Uterus (tissue), 4 donors: ENCODE measurements around the gene CACNA1B. TPM values are rescaled to one million over a fixed set of nuclear protein-coding genes. Genes with fewer than 3 reads are reported as not detected.

Source experiments
- DNase-seq, 2 donors: peaks; one replicate each; pipeline ENCODE4 v3.0.0-alpha.2; 2019 to 2020
- H3K27ac ChIP-seq, 2 donors: fragments of 200-600 bp; sonication (generic); 1 replicate in 1 of 2; 2 replicates in 1 of 2; pipeline ENCODE4 v1.5.1; 2016 to 2018
- H3K27me3 ChIP-seq, 2 donors: fragments of 200-600 bp; sonication (generic); one replicate each; pipeline ENCODE4 v1.5.1; 2018 to 2019; ENCODE audit warnings: control low read depth in 1 of 2
- H3K36me3 ChIP-seq, 2 donors: fragments of 200-600 bp; sonication (generic); one replicate each; pipeline ENCODE4 v1.5.1; 2019; ENCODE audit warnings: control low read depth in 1 of 2
- H3K4me1 ChIP-seq, 2 donors: fragments of 200-600 bp; sonication (generic); one replicate each; pipeline ENCODE4 v1.5.1; 2018 to 2019; ENCODE audit warnings: control low read depth in 1 of 2
- H3K4me3 ChIP-seq, 2 donors: fragments of 200-600 bp; sonication (generic); 1 replicate in 1 of 2; 2 replicates in 1 of 2; pipeline ENCODE4 v1.5.1; 2018 to 2019; ENCODE audit warnings: mild to moderate bottlenecking in 1 of 2
- H3K9me3 ChIP-seq, 2 donors: fragments of 200-600 bp; sonication (generic); one replicate each; pipeline ENCODE4 v1.5.1; 2019; ENCODE audit warnings: control low read depth in 1 of 2
- CTCF ChIP-seq, 4 experiments: fragments of 200-600 bp in 2 of 4; fragments of 450-650 bp in 2 of 4; sonication (generic) in 2 of 4; IDR thresholded peaks; one replicate each; pipeline ENCODE4 v1.5.1; 2016 to 2019; ENCODE audit warnings: antibody characterized with exemption in 4 of 4, mild to moderate bottlenecking in 2 of 4, moderate library complexity in 1 of 4
- POLR2A ChIP-seq, 2 donors: fragments of 450-650 bp; IDR thresholded peaks; one replicate each; pipeline ENCODE4 v1.6.1; 2016; ENCODE audit warnings: antibody characterized with exemption in 2 of 2, mild to moderate bottlenecking in 1 of 2, moderate library complexity in 1 of 2
- intact Hi-C: fragments of 100-400 bp; cut with DNase I; formaldehyde crosslinking; loops from one replicate; pipeline ENCODE4 v1.15.1; 2023; ENCODE audit warnings: low total_unique reads
- total RNA-seq, 4 donors: library from RNA; depleted of rRNA in 3 of 4; stranded (reverse); fragments of >200 nt in 3 of 4; gene quantifications; one replicate each; pipeline versions ENCODE4 v1.1.0 to v1.2.4, GENCODE V29; 2014 to 2023
- donor health status: DM: yes; HTN: yes; CAD: no.

Gene CACNA1B
- total RNA-seq, 4 donors from 2014 or later: 0.12 to 0.97 TPM; not detected in 2

DNA sequence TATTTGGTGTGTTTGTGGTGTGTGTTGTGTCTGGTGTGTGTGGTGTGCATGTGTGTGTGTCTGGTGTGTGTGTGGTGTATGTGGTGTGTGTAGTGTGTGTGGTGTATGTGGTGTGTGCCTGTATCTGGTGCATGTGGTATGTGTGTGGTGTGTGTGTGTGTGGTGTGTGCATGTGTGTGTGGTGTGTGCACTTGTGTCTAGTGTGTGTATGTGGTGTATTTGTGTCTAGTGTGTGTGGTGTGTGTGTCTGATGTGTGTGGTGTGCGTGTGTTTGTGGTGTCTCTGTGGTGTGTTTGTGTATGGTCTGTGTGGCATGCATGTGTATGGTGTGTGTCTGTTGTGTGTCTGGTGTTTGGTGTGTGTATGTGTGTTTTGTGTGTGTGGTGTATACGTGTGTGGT is 71.1 kb downstream of the CACNA1B start:
- Histone ChIP-seq H3K27me3 (no peaks in the 10 kb centered on the region), H3K27ac (no peak overlapping the region), H3K4me3 (no peak overlapping the region), H3K36me3 (no peaks in the 10 kb centered on the region), H3K4me1 (no peaks in the 10 kb centered on the region), H3K9me3 (no peaks in the 10 kb centered on the region)
- TF ChIP-seq CTCF (IDR thresholded peaks at IDR 0.05) (no peak), POLR2A (IDR thresholded peaks at IDR 0.05) (no peak)
- intact Hi-C loops: no loop called here
- no peak for DNase-seq

DNA sequence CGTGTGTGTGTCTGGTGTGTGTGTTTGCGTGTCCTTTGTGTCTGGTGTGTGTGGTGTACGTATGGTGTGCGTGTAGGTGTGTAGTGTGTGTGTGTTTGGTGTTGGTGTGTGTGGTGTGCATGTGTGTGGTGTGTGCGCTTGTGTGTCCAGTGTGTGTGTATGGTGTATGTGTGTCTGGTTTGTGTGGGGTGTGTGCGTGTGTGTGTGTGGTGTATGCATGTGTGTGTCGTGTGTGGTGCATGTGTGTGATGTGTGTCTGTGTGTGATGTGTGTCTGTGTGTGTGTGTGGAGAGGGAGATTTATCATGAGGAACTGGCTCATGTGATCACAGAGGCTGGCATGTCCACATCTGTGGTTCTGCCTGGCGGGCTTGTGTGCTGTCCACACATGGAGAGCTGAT is 71.7 kb downstream of the CACNA1B start:
- Histone ChIP-seq H3K9me3 (no peaks in the 10 kb centered on the region), H3K36me3 (no peaks in the 10 kb centered on the region), H3K27ac (no peak overlapping the region), H3K4me1 (no peaks in the 10 kb centered on the region), H3K27me3 (no peaks in the 10 kb centered on the region), H3K4me3 (no peak overlapping the region)
- no peak for DNase-seq
- intact Hi-C loops: no loop called here
- TF ChIP-seq POLR2A (IDR thresholded peaks at IDR 0.05): no peak
- TF ChIP-seq CTCF (IDR thresholded peaks at IDR 0.05): no peak

DNA sequence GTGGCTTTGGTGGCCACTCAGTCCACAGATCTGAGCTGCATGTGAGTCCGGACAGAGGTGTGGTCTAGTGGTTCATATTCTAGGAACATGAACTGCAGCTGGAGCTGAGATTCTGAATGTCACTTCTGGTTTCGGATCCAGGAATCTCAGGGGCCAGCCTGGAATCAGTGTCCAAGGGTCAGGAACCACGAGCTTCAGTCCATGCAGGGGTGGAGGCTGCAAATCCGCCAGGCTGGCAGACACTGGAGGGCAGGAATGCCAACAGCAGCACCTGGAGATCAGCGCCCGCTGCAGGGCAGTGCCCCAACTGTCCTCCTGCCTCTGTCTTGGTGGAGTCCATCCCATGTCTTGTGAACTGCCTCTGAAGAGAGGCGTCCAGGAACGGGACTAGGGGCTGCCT is 73.5 kb downstream of the CACNA1B start:
- no peaks in the 10 kb centered on the region for H3K36me3 ChIP-seq
- intact Hi-C loops: no loop called here

DNA sequence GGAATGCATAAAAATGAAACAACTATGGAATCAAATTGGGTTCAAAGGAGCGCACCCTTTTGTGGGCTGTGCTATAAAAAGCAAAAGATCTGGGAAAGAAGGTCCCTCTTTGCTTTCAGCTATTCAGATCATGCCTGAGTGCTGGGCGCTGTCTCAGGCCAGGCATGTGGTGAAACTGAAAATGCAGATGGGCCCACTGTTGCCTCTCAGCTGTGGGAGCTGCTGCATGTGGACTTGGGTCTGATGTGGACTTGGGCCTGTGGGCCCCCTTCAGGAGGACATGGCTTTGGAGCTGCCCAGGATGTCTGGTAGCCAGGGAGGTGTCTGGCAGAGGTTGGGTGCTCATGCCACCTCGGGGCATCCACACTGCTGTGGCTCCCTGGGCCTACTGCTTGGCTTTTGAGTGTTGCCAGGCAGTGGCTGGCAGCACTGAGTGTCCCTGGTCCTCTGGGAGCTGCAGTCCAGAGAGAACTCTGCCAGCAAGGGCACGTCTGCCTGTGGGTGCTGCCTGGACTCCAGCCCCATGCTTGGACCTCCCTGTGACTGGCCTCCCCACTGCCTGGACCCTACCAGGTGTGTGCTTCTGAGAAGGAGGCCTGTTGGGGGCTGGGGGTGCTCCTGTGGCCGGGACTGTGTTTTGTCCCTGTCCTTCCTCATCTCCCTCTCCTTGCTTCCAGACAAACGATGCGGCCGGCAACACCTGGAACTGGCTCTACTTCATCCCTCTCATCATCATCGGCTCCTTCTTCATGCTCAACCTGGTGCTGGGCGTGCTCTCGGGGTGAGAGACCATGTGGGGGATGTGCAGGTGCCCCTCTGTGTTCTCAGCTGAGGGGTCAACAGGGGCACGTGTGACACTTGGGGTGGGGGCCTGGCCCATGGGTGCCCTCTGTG is 74.3 kb downstream of the CACNA1B start:
- H3K4me1 ChIP-seq: no peaks in the 10 kb centered on the region
- H3K27ac ChIP-seq: no peak overlapping the region
- H3K36me3 ChIP-seq: no peaks in the 10 kb centered on the region
- no peaks in the 10 kb centered on the region for H3K9me3 ChIP-seq
- TF ChIP-seq CTCF (IDR thresholded peaks at IDR 0.05) (no peak), POLR2A (IDR thresholded peaks at IDR 0.05) (no peak)
- H3K27me3 ChIP-seq: no peaks in the 10 kb centered on the region
- H3K4me3 ChIP-seq: no peak overlapping the region
- intact Hi-C loops: no loop called here
- no peak for DNase-seq

More for the DNA sequence above, 73.5 kb downstream of the CACNA1B start:
- Histone ChIP-seq H3K27me3 (no peaks in the 10 kb centered on the region), H3K9me3 (no peaks in the 10 kb centered on the region), H3K4me3 (no peak overlapping the region), H3K27ac (no peak overlapping the region), H3K4me1 (no peaks in the 10 kb centered on the region)
- no peak for TF ChIP-seq CTCF (IDR thresholded peaks at IDR 0.05)
- no peak for DNase-seq

DNA sequence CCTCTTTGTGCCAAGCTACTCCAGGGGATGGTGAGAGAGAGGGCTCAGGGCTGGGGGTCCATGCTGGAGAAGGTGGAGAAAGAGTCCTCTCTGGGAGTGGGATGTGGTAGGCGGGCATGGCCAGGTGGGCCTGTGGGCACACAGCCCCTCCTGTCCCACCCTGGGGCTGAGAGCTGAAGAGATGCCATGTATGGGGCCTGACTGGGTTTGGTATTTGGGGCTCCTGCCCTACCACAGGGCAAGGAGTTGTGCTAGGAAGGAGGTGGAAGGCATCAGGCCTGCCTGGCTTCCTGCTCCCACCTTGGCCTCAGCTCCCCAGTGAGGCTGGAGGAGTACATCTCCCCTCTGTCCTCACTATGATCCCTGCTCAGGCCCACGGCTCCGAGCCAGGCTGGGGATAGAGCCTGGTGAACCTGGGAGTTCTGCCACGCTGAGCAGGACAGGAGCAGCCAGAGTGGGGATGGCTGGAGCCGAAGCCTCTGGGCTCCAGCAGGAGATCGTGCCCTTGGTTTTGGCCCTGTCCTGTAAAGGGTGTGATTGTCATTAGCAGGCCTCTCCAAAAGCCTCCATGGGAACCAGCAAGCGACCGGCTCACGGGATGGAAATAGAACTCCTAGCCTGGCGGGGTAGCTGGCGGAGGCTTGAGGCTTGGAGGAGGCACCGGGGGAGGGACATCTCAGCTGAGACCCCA is 75.5 kb downstream of the CACNA1B start:
- no peaks in the 10 kb centered on the region for H3K9me3 ChIP-seq
- TF ChIP-seq POLR2A (IDR thresholded peaks at IDR 0.05) (no peak), CTCF (IDR thresholded peaks at IDR 0.05) (no peak)
- intact Hi-C loops: no loop called here

More for the DNA sequence above, 75.5 kb downstream of the CACNA1B start:
- no peaks in the 10 kb centered on the region for H3K4me1 ChIP-seq
- no peak for DNase-seq
- H3K27me3 ChIP-seq: no peaks in the 10 kb centered on the region
- H3K4me3 ChIP-seq: no peak overlapping the region
- H3K27ac ChIP-seq: no peak overlapping the region
- H3K36me3 ChIP-seq: no peaks in the 10 kb centered on the region
